GM21786 (cell line): ENCODE results near the gene AGPS.
"Not testable (repeated sequence)": the region's sequence is repeated elsewhere in the genome, so short reads cannot be mapped to it uniquely, and the experiment has no call there.

Experiments
- ATAC-seq: cut with Tn5 transposase; IDR thresholded peaks from one replicate; pipeline ENCODE4 v1.9.1; 2021; ENCODE audit not compliant: unreplicated experiment

AGPS gene

GRCh38 chr2:177410629-177411028, 18.1 kb downstream of the AGPS start:
- ATAC-seq = not testable (repeated sequence)

DNA sequence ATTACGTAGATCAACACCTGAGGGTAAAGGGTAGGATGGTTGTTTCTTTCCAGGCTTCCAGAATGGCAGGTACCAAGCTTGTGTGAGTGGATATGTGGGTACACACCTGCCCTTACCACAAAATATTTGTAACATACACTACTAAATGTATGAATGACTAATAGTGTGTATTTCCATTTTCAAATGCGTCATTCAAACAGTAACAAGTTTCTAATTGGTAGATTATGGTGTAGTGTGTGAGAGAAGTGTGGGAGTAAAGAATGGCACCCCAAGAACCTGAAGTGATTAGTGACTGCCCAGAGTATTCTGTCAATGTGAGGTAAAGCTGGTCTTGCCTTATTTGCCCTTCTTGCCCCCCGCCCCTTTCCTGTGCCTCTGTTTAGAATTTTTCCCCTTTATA, 21.1 kb downstream of the AGPS start:
- no peak for ATAC-seq

DNA sequence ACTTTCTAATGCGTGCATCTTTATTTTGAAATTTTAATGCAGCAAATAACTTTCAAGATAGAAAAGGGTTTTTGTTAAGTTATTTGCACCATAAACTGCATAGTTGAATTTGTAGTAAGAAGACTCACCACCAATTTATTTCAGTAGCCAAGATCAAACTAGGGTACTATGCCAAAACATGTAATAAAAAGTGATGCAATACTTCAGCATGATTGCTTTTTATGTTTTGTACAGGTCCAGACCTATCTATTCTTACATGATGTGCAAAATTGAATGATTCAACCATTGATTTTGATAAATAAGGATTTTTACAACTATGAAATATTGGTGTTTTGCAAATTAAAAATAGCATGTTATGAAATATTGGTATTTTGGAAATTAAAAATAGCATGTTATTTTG, 26.7 kb downstream of the AGPS start:
- no peak for ATAC-seq

GRCh38 chr2:177422271-177422670, 29.7 kb downstream of the AGPS start:
- no peak for ATAC-seq

- ATAC-seq = not testable (repeated sequence)
These were observed 31.5 kb downstream of the AGPS start for GRCh38 chr2:177424120-177424519.

- not testable (repeated sequence) for ATAC-seq
These were observed 32.0 kb downstream of the AGPS start for GRCh38 chr2:177424620-177425019.

DNA sequence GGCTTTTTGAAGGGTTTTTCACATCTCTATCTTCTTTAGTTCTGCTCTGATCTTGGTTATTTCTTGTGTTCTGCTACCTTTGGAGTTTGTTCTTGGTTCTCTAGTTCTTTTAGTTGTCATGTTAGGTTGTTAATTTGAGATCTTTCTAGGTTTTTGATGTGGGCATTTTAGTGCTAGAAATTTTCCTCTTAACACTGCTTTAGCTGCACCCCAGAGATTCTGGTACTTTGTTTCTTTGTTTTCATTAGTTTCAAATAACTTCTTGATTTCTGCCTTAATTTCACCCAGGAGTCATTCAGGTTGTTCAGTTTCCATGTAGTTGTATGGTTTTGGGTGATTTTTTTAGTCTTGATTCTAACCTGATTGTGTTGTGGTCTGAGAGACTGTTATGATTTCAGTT, 34.7 kb downstream of the AGPS start:
- ATAC-seq = no peak

DNA sequence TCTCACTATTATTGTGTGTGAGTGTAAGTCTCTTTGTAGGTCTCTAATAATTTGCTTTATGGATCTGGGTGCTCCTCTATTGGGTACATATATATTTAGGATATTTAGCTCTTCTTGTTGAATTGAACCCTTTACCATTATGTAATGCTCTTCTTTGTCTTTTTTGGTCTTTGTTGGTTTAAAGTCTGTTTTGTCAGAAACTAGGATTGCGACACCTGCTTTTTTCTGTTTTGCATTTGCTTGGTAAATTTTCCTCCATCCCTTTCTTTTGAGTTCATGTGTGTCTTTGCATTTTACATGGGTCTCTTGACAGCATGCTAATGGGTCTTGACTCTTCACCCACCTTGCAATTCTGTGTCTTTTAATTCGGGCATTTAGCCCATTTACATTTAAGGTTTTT, 35.4 kb downstream of the AGPS start:
- not testable (repeated sequence) for ATAC-seq

GRCh38 chr2:177429688-177430325, 37.2 kb downstream of the AGPS start:
- no peak for ATAC-seq

DNA sequence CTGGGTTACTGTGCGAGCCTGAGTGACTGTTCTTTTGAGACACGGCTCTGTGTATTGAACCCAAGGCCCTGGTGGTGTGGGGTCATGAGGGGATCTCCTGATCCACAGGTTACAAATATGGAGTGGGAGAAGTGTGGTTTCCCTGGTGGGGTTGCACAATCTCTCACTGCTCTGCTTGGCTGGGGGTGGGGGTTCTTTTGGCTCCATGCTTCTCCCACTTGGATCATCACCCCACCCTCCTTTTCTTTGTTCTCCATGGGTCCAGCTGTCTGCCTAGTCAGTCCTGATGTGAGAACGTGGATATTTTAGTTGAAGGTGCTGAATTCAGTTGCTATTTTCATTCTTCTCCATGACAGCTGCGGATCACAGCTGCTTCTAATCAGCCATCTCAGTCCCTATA, 37.8 kb downstream of the AGPS start:
- no peak for ATAC-seq

- ATAC-seq = not testable (repeated sequence)
These were observed 38.6 kb downstream of the AGPS start for GRCh38 chr2:177431111-177431725.

DNA sequence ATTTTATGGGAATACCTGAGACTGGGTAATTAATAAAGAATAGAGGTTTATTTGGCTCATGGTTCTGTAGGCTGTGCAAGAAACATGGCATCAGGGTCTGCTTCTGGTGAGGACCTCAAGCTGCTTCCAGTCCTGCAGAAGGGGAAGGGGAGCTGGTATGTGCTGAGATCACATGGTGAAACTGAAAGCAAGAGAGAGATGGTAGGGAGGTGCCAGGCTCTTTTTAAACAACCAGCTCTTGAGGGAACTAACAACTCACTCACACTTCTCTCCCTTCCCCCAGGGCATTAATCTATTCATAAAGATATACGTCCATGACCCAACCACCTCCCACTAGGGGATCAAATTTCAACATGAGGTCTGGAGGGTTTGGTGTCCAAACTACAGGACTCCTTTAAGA, 40.1 kb downstream of the AGPS start:
- ATAC-seq = no peak

GRCh38 chr2:177433402-177433801, 40.8 kb downstream of the AGPS start:
- ATAC-seq = no peak

DNA sequence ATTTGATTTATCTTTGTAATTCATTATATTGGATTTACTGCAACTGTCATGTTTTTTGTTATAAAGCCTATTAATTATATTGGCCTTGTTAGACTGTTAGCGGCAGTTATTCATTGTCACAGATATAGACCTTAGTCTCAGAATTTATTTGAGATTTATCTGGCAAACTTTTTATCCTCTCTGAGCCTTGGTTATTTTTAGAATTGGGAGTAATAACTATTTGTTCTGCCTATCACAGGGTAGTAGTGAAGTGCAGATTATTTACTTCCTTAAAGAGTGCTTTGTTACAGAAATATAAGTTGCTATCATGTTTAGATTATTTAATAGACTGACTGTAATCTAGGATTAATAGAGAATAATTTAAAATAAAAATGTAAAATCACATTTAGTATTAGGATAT, 41.9 kb downstream of the AGPS start:
- ATAC-seq = no peak

GRCh38 chr2:177445200-177445599, 52.6 kb downstream of the AGPS start:
- no peak for ATAC-seq

DNA sequence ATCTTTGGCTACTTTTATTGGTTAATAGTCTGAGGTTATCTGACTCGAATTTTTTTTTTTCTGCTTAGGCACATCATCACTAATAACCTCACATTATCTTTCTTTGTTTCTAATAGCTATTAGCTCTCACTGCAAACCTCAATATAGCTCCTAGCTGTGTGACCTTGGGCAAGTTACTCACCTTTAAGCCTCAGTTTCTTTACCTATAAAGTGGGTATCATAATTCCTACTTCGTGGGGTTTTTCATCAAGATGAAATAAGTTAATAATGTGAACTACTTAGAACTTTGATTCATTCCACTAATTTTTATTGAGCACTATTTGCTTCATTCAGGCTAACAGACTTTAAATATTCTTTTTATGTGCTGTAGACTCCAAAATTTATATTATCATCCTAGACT, 55.5 kb downstream of the AGPS start:
- no peak for ATAC-seq

- ATAC-seq = no peak
These were observed 56.6 kb downstream of the AGPS start for GRCh38 chr2:177449159-177449558.

- ATAC-seq = no peak
These were observed 62.6 kb downstream of the AGPS start for GRCh38 chr2:177455187-177455586.

DNA sequence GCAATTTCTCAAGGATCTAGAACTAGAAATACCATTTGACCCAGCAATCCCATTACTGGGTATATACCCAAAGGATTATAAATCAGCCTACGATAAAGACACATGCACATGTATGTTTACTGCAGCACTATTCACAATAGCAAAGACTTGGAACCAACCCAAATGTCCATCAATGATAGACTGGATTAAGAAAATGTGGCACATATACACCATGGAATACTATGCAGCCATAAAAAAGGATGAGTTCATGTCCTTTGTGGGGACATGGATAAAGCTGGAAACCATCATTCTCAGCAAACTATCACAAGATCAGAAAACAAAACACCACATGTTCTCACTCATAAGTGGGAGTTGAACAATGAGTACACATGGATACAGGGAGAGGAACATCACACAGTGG, 67.2 kb downstream of the AGPS start:
- not testable (repeated sequence) for ATAC-seq

DNA sequence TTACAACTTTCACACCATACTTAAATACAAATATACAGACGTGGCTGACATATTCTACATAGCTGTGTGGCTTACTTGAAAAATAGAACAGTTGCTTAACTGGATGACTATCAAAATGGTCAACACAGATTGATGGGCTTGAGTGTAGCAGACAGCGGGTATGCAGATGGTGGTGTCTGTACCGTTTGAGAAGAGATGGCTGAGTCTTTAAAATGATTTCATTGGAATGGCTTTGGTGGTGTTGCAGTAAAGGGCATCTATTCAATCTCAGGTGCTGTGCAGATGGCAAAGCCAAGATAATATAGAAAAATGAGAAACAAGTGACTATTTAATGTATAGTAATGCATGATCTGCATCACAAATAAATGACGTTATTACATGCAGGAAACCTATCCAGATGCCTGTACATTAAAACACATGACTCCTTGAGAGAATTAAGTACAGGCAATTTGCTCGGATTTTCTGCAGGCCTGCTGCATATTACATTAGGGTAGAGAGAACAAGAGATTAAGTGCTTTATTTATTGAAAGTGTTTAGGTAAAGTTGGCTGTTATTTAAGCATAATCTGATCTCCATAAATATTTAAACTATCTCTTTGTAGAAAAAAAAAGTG, 68.5 kb downstream of the AGPS start:
- ATAC-seq = no peak

GRCh38 chr2:177464549-177464948, 72.0 kb downstream of the AGPS start:
- no peak for ATAC-seq

GRCh38 chr2:177465400-177466138, 73.0 kb downstream of the AGPS start:
- no peak for ATAC-seq
